Measurements from ENCODE around the gene TLNRD1.

Gene TLNRD1

GRCh38 chr15:81043281-81043934, 42.7 kb downstream of the TLNRD1 start:
- Histone ChIP-seq H3K4me3 (ENCODE audit: low read depth, low read length) (no peak overlapping the region), H3K36me3 (no peaks in the 10 kb centered on the region), H3K4me1 (no peaks in the 10 kb centered on the region), H3K27me3 (no peaks in the 10 kb centered on the region), H3K9me3 (no peaks in the 10 kb centered on the region)
- no peak for DNase-seq
- no peak for TF ChIP-seq CTCF (IDR thresholded peaks at IDR 0.05; ENCODE audit: low read depth, low read length)

- Histone ChIP-seq H3K9me3 (no peaks in the 10 kb centered on the region), H3K4me3 (ENCODE audit: low read depth, low read length) (no peak overlapping the region), H3K4me1 (no peaks in the 10 kb centered on the region), H3K36me3 (no peaks in the 10 kb centered on the region), H3K27me3 (no peaks in the 10 kb centered on the region)
- DNase-seq: no peak
- no peak for TF ChIP-seq CTCF (IDR thresholded peaks at IDR 0.05; ENCODE audit: low read depth, low read length)
Observed at GRCh38 chr15:81043935-81044575, 43.3 kb downstream of the TLNRD1 start.

- no peak overlapping the region for H3K4me3 ChIP-seq (ENCODE audit: low read depth, low read length)
- H3K27me3 ChIP-seq: no peaks in the 10 kb centered on the region
- H3K36me3 ChIP-seq: no peaks in the 10 kb centered on the region
Observed at GRCh38 chr15:81046290-81046689, 45.6 kb downstream of the TLNRD1 start.

GRCh38 chr15:81047928-81048327, 47.2 kb downstream of the TLNRD1 start:
- Histone ChIP-seq H3K9me3 (no peaks in the 10 kb centered on the region), H3K36me3 (no peaks in the 10 kb centered on the region), H3K27me3 (no peaks in the 10 kb centered on the region), H3K4me1 (no peaks in the 10 kb centered on the region), H3K4me3 (ENCODE audit: low read depth, low read length) (no peak overlapping the region)
- TF ChIP-seq CTCF (IDR thresholded peaks at IDR 0.05; ENCODE audit: low read depth, low read length): no peak
- DNase-seq: no peak

More at GRCh38 chr15:81046290-81046689, 45.6 kb downstream of the TLNRD1 start:
- no peak for TF ChIP-seq CTCF (IDR thresholded peaks at IDR 0.05; ENCODE audit: low read depth, low read length)
- H3K4me1 ChIP-seq: no peaks in the 10 kb centered on the region
- no peaks in the 10 kb centered on the region for H3K9me3 ChIP-seq
- DNase-seq: no peak

- Histone ChIP-seq H3K27me3 (no peaks in the 10 kb centered on the region), H3K4me1 (no peaks in the 10 kb centered on the region), H3K36me3 (no peaks in the 10 kb centered on the region), H3K9me3 (no peaks in the 10 kb centered on the region), H3K4me3 (ENCODE audit: low read depth, low read length) (no peak overlapping the region)
- TF ChIP-seq CTCF (IDR thresholded peaks at IDR 0.05; ENCODE audit: low read depth, low read length): no peak
- DNase-seq: no peak
Observed at GRCh38 chr15:81049835-81050234, 49.1 kb downstream of the TLNRD1 start.

- Histone ChIP-seq H3K9me3 (no peaks in the 10 kb centered on the region), H3K36me3 (no peaks in the 10 kb centered on the region), H3K4me3 (ENCODE audit: low read depth, low read length) (no peak overlapping the region), H3K27me3 (no peaks in the 10 kb centered on the region), H3K4me1 (no peaks in the 10 kb centered on the region)
- no peak for TF ChIP-seq CTCF (IDR thresholded peaks at IDR 0.05; ENCODE audit: low read depth, low read length)
- DNase-seq: no peak
Observed at GRCh38 chr15:81050259-81050658, 49.5 kb downstream of the TLNRD1 start.

All from BE2C (cell line).